MM.1S (cell line): ENCODE measurements around the gene TRIM14.
"Not testable (repeated sequence)": the region's sequence is repeated elsewhere in the genome, so short reads cannot be mapped to it uniquely, and the experiment has no call there.

Experiments
- DNase-seq: peaks from one replicate; pipeline ENCODE4 v3.0.0-alpha.2; 2015
- H2AFZ ChIP-seq: fragments of 300-600 bp; sonication (generic); 2 replicates; pipeline ENCODE4 v1.6.0; 2016; ENCODE audit warnings: antibody characterized with exemption, low read length
- H3F3A ChIP-seq: fragments of 300-600 bp; sonication (generic); 2 replicates; pipeline ENCODE4 v1.6.1; 2016; ENCODE audit warnings: mild to moderate bottlenecking, antibody characterized with exemption, low read length, moderate library complexity, mixed read lengths; ENCODE audit not compliant: insufficient read depth
- H3K27ac ChIP-seq: fragments of 300-600 bp; sonication (generic); 2 replicates; pipeline ENCODE4 v1.5.1; 2016; ENCODE audit warnings: mild to moderate bottlenecking, low read length
- H3K27me3 ChIP-seq: fragments of 300-600 bp; sonication (generic); replicated peaks from 2 replicates; pipeline ENCODE4 v1.6.0; 2016; ENCODE audit warnings: low read length; ENCODE audit not compliant: insufficient read depth
- H3K36me3 ChIP-seq: fragments of 300-600 bp; sonication (generic); replicated peaks from 2 replicates; pipeline ENCODE4 v1.6.1; 2016; ENCODE audit warnings: mild to moderate bottlenecking, low read length, mixed read lengths; ENCODE audit not compliant: insufficient read depth
- H3K4me1 ChIP-seq: fragments of 300-600 bp; sonication (generic); 2 replicates; pipeline ENCODE4 v1.6.1; 2016; ENCODE audit warnings: low read length, mixed read lengths
- H3K4me2 ChIP-seq: fragments of 300-600 bp; sonication (generic); 2 replicates; pipeline ENCODE4 v1.6.0; 2016; ENCODE audit warnings: low read depth, low read length
- H3K4me3 ChIP-seq: fragments of 300-600 bp; sonication (generic); 2 replicates; pipeline ENCODE4 v1.5.1; 2016; ENCODE audit warnings: low read length, mixed read lengths
- H3K79me2 ChIP-seq: fragments of 300-600 bp; sonication (generic); 2 replicates; pipeline ENCODE4 v1.6.1; 2016; ENCODE audit warnings: mixed run types, low read length, mixed read lengths
- H3K9ac ChIP-seq: fragments of 300-600 bp; sonication (generic); 2 replicates; pipeline ENCODE4 v1.6.1; 2016; ENCODE audit warnings: low read length, mixed read lengths
- H3K9me2 ChIP-seq: fragments of 300-600 bp; sonication (generic); replicated peaks from 2 replicates; pipeline ENCODE4 v1.6.1; 2016; ENCODE audit warnings: mild to moderate bottlenecking, low read length, mixed read lengths; ENCODE audit not compliant: insufficient read depth
- H3K9me3 ChIP-seq: fragments of 300-600 bp; sonication (generic); replicated peaks from 2 replicates; pipeline ENCODE4 v1.6.1; 2016; ENCODE audit warnings: mild to moderate bottlenecking, low read length, mixed read lengths; ENCODE audit not compliant: insufficient read depth
- H4K20me1 ChIP-seq: fragments of 300-600 bp; sonication (generic); 2 replicates; pipeline ENCODE4 v1.6.1; 2016; ENCODE audit warnings: mild to moderate bottlenecking, low read length, moderate library complexity, mixed read lengths; ENCODE audit not compliant: insufficient read depth
- EZH2 ChIP-seq: fragments of 300-600 bp; sonication (generic); optimal IDR thresholded peaks from 2 replicates; pipeline ENCODE3; 2017; ENCODE audit warnings: low read depth, mild to moderate bottlenecking, antibody characterized with exemption, low read length, mixed read lengths
- EZH2phosphoT487 ChIP-seq: fragments of 300-600 bp; sonication (generic); IDR thresholded peaks from 2 replicates; pipeline ENCODE4 v1.6.1; 2018; ENCODE audit warnings: antibody characterized with exemption, low read length
- TF ChIP-seq, protein P1 (sequence below): fragments of 300-600 bp; sonication (generic); IDR thresholded peaks from 2 replicates; pipeline ENCODE4 v1.5.1; 2016; ENCODE audit warnings: antibody characterized with exemption, low read length, mixed read lengths

Gene TRIM14

DNA sequence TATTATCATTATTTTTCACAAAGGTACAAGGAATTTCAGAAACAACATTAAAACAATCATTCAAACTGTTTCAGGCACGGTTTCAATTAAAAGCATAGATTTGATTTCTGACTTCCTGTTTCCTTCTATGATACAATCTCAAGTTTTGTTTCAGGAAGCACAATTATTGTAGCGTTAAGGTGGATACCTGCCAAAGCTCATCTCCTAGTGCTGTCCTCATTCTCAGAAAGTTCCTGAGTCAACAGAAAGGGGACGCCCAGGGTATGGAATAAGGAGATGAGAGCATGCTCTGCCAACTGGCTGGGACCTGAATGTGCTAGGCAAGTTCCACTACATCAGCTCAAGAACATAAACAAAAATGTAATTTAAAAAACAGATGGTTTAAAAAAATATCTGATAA is 2.0 kb upstream of the TRIM14 start:
- peaks cover 6% of the 10 kb centered on the region for H3K4me1 ChIP-seq
- DNase-seq, result no peak
- H3K36me3 ChIP-seq, result no peaks in the 10 kb centered on the region
- H3K27me3 ChIP-seq, result no peaks in the 10 kb centered on the region
- TF ChIP-seq EZH2phosphoT487, result no peak
- TF ChIP-seq EZH2, result no peak
- TF ChIP-seq, protein P1, sequence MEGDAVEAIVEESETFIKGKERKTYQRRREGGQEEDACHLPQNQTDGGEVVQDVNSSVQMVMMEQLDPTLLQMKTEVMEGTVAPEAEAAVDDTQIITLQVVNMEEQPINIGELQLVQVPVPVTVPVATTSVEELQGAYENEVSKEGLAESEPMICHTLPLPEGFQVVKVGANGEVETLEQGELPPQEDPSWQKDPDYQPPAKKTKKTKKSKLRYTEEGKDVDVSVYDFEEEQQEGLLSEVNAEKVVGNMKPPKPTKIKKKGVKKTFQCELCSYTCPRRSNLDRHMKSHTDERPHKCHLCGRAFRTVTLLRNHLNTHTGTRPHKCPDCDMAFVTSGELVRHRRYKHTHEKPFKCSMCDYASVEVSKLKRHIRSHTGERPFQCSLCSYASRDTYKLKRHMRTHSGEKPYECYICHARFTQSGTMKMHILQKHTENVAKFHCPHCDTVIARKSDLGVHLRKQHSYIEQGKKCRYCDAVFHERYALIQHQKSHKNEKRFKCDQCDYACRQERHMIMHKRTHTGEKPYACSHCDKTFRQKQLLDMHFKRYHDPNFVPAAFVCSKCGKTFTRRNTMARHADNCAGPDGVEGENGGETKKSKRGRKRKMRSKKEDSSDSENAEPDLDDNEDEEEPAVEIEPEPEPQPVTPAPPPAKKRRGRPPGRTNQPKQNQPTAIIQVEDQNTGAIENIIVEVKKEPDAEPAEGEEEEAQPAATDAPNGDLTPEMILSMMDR, result no peak
- H3K4me3 ChIP-seq, result no peak overlapping the region
- H4K20me1 ChIP-seq, result no peaks in the 10 kb centered on the region
- H3K9me2 ChIP-seq, result no peaks in the 10 kb centered on the region
- H3K4me2 ChIP-seq, result no peak overlapping the region
- no peak overlapping the region for H3K27ac ChIP-seq
- no peaks in the 10 kb centered on the region for H3K9me3 ChIP-seq
- no peak overlapping the region for H2AFZ ChIP-seq
- H3K79me2 ChIP-seq, result no peaks in the 10 kb centered on the region
- no peaks in the 10 kb centered on the region for H3F3A ChIP-seq
- no peak overlapping the region for H3K9ac ChIP-seq

DNA sequence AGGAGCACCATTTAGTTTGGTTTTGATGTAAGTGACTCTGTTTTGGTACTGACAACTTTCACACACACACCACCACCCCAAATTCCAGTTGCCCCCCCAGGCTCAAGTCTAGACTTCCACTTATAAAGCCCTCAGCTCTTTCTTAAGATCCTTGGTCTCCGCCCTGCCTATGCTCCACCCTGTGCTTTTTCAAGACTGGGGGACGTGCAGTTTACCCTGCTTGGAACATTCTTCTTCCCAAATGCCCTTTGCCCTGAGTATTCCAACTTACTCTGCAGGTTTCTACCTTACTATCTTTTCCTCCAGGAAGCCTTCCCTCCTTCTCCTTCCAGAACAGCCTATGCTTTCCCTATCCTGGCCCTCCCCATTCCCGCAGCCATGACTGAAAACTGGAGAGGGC is 1.5 kb upstream of the TRIM14 start:
- H3K36me3 ChIP-seq, result no peaks in the 10 kb centered on the region
- no peaks in the 10 kb centered on the region for H3K9me3 ChIP-seq
- no peaks in the 10 kb centered on the region for H4K20me1 ChIP-seq
- H3K9me2 ChIP-seq, result no peaks in the 10 kb centered on the region
- H3K4me2 ChIP-seq, result no peak overlapping the region
- no peak overlapping the region for H3K9ac ChIP-seq
- no peaks in the 10 kb centered on the region for H3F3A ChIP-seq
- no peak overlapping the region for H2AFZ ChIP-seq
- H3K79me2 ChIP-seq, result no peaks in the 10 kb centered on the region
- peaks cover 6% of the 10 kb centered on the region for H3K4me1 ChIP-seq
- DNase-seq, result no peak
- H3K27ac ChIP-seq, result no peak overlapping the region
- no peak overlapping the region for H3K4me3 ChIP-seq
- H3K27me3 ChIP-seq, result no peaks in the 10 kb centered on the region
- TF ChIP-seq, protein P1, result no peak
- TF ChIP-seq EZH2phosphoT487, result no peak
- TF ChIP-seq EZH2, result no peak

DNA sequence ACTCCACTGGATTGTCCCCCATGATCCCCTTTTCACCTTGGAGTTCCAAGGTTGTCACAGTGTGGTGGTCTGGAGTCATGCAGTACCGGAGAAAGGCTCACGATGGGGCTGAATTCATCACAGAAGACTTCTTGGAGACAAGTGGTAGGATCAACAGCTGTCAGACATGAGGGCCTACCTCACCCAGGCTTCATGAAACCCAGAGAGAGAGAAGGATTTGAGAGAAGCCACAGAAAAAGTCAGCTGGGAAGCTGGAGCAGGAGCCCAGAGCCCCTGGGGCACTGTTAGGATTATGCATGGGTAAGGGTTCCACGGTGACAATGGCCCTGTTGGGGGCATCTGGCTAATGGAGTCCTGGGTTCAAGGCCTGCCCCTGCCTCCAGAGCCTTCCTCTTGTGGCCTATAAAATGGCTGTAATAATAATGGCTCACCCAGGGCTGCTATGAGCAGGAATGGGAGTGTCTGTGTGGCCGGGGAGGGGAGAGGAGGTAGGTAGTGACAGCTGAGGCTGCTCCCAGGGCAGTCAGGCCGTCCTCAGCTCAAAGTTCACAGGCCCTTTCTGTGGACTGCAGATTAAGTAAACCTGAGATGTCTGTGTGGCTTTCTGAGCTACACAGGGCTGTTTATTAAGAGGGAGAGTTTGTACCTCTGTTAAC is 910 bp downstream of the TRIM14 start:
- Histone ChIP-seq H3K4me1 (peaks cover 6% of the 10 kb centered on the region), H3K9me2 (no peaks in the 10 kb centered on the region)
- no peak for DNase-seq

DNA sequence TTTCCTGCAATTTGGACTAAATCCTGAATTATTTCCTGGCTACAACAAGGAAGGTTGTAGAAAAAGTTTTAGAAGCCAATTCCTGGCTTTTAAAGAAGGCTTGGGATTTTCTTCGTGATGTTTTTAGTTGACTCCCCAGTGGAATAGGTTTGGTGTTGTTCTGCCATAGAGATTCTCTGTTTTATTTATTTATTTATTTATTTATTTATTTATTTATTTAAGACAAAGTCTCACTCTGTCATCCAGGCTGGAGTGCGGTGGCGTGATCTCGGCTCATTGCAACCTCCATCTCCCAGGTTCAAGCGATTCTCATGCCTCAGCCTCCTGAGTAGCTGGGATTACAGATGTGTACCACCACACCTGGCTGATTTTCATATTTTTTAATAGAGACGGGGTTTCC is 1.9 kb downstream of the TRIM14 start:
- not testable (repeated sequence) for DNase-seq, H3K27me3 ChIP-seq, H3F3A ChIP-seq, H3K9ac ChIP-seq, H3K4me3 ChIP-seq, H3K4me1 ChIP-seq, H3K27ac ChIP-seq, H3K9me2 ChIP-seq, H3K36me3 ChIP-seq, H3K4me2 ChIP-seq, H2AFZ ChIP-seq, H3K9me3 ChIP-seq, H3K79me2 ChIP-seq, H4K20me1 ChIP-seq

More for the DNA sequence above, 910 bp downstream of the TRIM14 start:
- Histone ChIP-seq H3K9ac (peak overlapping the region; percentile 47; the same call in 1 of the 2 replicates), H3K27ac (no peak overlapping the region), H3K27me3 (no peaks in the 10 kb centered on the region), H3K79me2 (no peaks in the 10 kb centered on the region), H3K36me3 (no peaks in the 10 kb centered on the region), H3K4me3 (peak overlapping the region; percentile 70), H3F3A (no peaks in the 10 kb centered on the region), H3K9me3 (no peaks in the 10 kb centered on the region), H3K4me2 (peak overlapping the region; percentile 96), H4K20me1 (no peaks in the 10 kb centered on the region), H2AFZ (peak overlapping the region; percentile 93)
- TF ChIP-seq, protein P1, result no peak
- TF ChIP-seq EZH2 (no peak), EZH2phosphoT487 (no peak)
